Activated CD4-positive, alpha-beta T cell treated with anti-CD3 and anti-CD28 coated beads, Interleukin-2, amount 10 ng/mL, durations not matched to agents 24 days and 14 days (primary cell): ENCODE measurements around the gene IL4I1. TPM values are rescaled to one million over a fixed set of nuclear protein-coding genes. Genes with fewer than 3 reads are reported as not detected.

Experiments used
- DNase-seq: peaks from one replicate; pipeline ENCODE4 v3.0.0; 2022
- H3K27ac Mint-ChIP-seq: one replicate; pipeline ENCODE4 v1.8.0; 2022; ENCODE audit warnings: mild to moderate bottlenecking, mixed read lengths
- H3K27me3 Mint-ChIP-seq: one replicate; pipeline ENCODE4 v1.8.0; 2022; ENCODE audit warnings: mixed read lengths
- H3K36me3 Mint-ChIP-seq: one replicate; pipeline ENCODE4 v1.8.0; 2022; ENCODE audit warnings: low read depth, mild to moderate bottlenecking, mixed read lengths
- H3K4me1 Mint-ChIP-seq: one replicate; pipeline ENCODE4 v1.8.0; 2021; ENCODE audit warnings: mixed read lengths
- H3K4me3 Mint-ChIP-seq: one replicate; pipeline ENCODE4 v1.8.0; 2022; ENCODE audit warnings: mild to moderate bottlenecking, moderate library complexity, mixed read lengths
- H3K9me3 Mint-ChIP-seq: one replicate; pipeline ENCODE4 v1.8.0; 2021; ENCODE audit warnings: mixed read lengths
- intact Hi-C: fragments of 100-400 bp; cut with micrococcal nuclease; formaldehyde crosslinking; loops from one replicate; pipeline ENCODE4 v1.15.1; 2023
- total RNA-seq: library from RNA; stranded (reverse); gene quantifications from 2 replicates; pipeline ENCODE4 v1.2.3, GENCODE V29; 2022

Gene IL4I1
- total RNA-seq, 1 donor from 2014 or later = 41.4 TPM

GRCh38 chr19:49864890-49865289 is 31.8 kb downstream of the IL4I1 start:
- Mint-ChIP-seq H3K27ac (no peak overlapping the region), H3K27me3 (no peaks in the 10 kb centered on the region), H3K36me3 (peaks cover 42% of the 10 kb centered on the region), H3K4me3 (no peak overlapping the region), H3K4me1 (peaks cover 29% of the 10 kb centered on the region), H3K9me3 (no peaks in the 10 kb centered on the region)
- DNase-seq = no peak
- intact Hi-C loops = no loop called here

GRCh38 chr19:49863935-49864320 is 32.8 kb downstream of the IL4I1 start:
- Mint-ChIP-seq H3K4me1 (peaks cover 29% of the 10 kb centered on the region), H3K36me3 (peaks cover 43% of the 10 kb centered on the region), H3K27me3 (no peaks in the 10 kb centered on the region), H3K4me3 (no peak overlapping the region), H3K9me3 (no peaks in the 10 kb centered on the region), H3K27ac (no peak overlapping the region)
- no peak for DNase-seq
- intact Hi-C loops = no loop called here

GRCh38 chr19:49863254-49863934 is 33.3 kb downstream of the IL4I1 start:
- Mint-ChIP-seq H3K27me3 (no peaks in the 10 kb centered on the region), H3K36me3 (peaks cover 44% of the 10 kb centered on the region), H3K27ac (no peak overlapping the region), H3K4me3 (no peak overlapping the region), H3K4me1 (peaks cover 25% of the 10 kb centered on the region), H3K9me3 (no peaks in the 10 kb centered on the region)
- DNase-seq = no peak
- intact Hi-C loops = no loop called here

- Mint-ChIP-seq H3K4me1 (peaks cover 19% of the 10 kb centered on the region), H3K4me3 (no peak overlapping the region), H3K27ac (no peak overlapping the region), H3K36me3 (peaks cover 47% of the 10 kb centered on the region), H3K9me3 (no peaks in the 10 kb centered on the region), H3K27me3 (no peaks in the 10 kb centered on the region)
- intact Hi-C loops = no loop called here
- DNase-seq = no peak
These were observed 34.1 kb downstream of the IL4I1 start for GRCh38 chr19:49862391-49863253.

- H3K4me3 Mint-ChIP-seq = no peak overlapping the region
- intact Hi-C loops = no loop called here
- no peaks in the 10 kb centered on the region for H3K9me3 Mint-ChIP-seq
- no peaks in the 10 kb centered on the region for H3K27me3 Mint-ChIP-seq
- no peak overlapping the region for H3K27ac Mint-ChIP-seq
- H3K36me3 Mint-ChIP-seq = peaks cover 42% of the 10 kb centered on the region
- no peak for DNase-seq
- peaks cover 15% of the 10 kb centered on the region for H3K4me1 Mint-ChIP-seq
These were observed 34.9 kb downstream of the IL4I1 start for GRCh38 chr19:49861541-49862378.

GRCh38 chr19:49861107-49861506 is 35.6 kb downstream of the IL4I1 start:
- H3K4me1 Mint-ChIP-seq = peaks cover 10% of the 10 kb centered on the region
- no peak for DNase-seq
- no peaks in the 10 kb centered on the region for H3K9me3 Mint-ChIP-seq
- peaks cover 39% of the 10 kb centered on the region for H3K36me3 Mint-ChIP-seq
- intact Hi-C loops = no loop called here
- no peak overlapping the region for H3K4me3 Mint-ChIP-seq
- H3K27ac Mint-ChIP-seq = no peak overlapping the region
- no peaks in the 10 kb centered on the region for H3K27me3 Mint-ChIP-seq

GRCh38 chr19:49860336-49861102 is 36.2 kb downstream of the IL4I1 start:
- intact Hi-C loops = no loop called here
- Mint-ChIP-seq H3K4me3 (no peak overlapping the region), H3K9me3 (no peaks in the 10 kb centered on the region), H3K4me1 (peaks cover 6% of the 10 kb centered on the region), H3K27ac (no peak overlapping the region), H3K27me3 (no peaks in the 10 kb centered on the region), H3K36me3 (peaks cover 36% of the 10 kb centered on the region)
- no peak for DNase-seq

- Mint-ChIP-seq H3K27ac (no peak overlapping the region), H3K4me1 (peaks cover 2% of the 10 kb centered on the region), H3K9me3 (no peaks in the 10 kb centered on the region), H3K27me3 (no peaks in the 10 kb centered on the region), H3K36me3 (peaks cover 31% of the 10 kb centered on the region), H3K4me3 (no peak overlapping the region)
- no peak for DNase-seq
- intact Hi-C loops = no loop called here
These were observed 36.9 kb downstream of the IL4I1 start for GRCh38 chr19:49859682-49860335.

GRCh38 chr19:49858088-49858985 is 38.4 kb downstream of the IL4I1 start:
- Mint-ChIP-seq H3K4me1 (peaks cover 2% of the 10 kb centered on the region), H3K27ac (no peak overlapping the region), H3K9me3 (no peaks in the 10 kb centered on the region), H3K4me3 (no peak overlapping the region), H3K36me3 (peaks cover 21% of the 10 kb centered on the region), H3K27me3 (no peaks in the 10 kb centered on the region)
- no peak for DNase-seq
- intact Hi-C loops = no loop called here

- Mint-ChIP-seq H3K27ac (no peak overlapping the region), H3K4me1 (peaks cover 7% of the 10 kb centered on the region), H3K27me3 (no peaks in the 10 kb centered on the region), H3K4me3 (no peak overlapping the region), H3K9me3 (no peaks in the 10 kb centered on the region), H3K36me3 (peaks cover 19% of the 10 kb centered on the region)
- no peak for DNase-seq
- intact Hi-C loops = no loop called here
These were observed 38.9 kb downstream of the IL4I1 start for GRCh38 chr19:49857838-49858087.

GRCh38 chr19:49857061-49857837 is 39.4 kb downstream of the IL4I1 start:
- Mint-ChIP-seq H3K27ac (no peak overlapping the region), H3K36me3 (peaks cover 24% of the 10 kb centered on the region), H3K27me3 (no peaks in the 10 kb centered on the region), H3K9me3 (no peaks in the 10 kb centered on the region), H3K4me3 (no peak overlapping the region), H3K4me1 (peaks cover 12% of the 10 kb centered on the region)
- no peak for DNase-seq
- intact Hi-C loops = no loop called here

GRCh38 chr19:49856574-49857021 is 40.1 kb downstream of the IL4I1 start:
- peaks cover 24% of the 10 kb centered on the region for H3K36me3 Mint-ChIP-seq
- H3K9me3 Mint-ChIP-seq = no peaks in the 10 kb centered on the region
- H3K27me3 Mint-ChIP-seq = no peaks in the 10 kb centered on the region
- H3K27ac Mint-ChIP-seq = no peak overlapping the region
- no peak for DNase-seq
- intact Hi-C loops = no loop called here
- H3K4me1 Mint-ChIP-seq = peaks cover 15% of the 10 kb centered on the region
- H3K4me3 Mint-ChIP-seq = no peak overlapping the region
